ENCODE data around the gene ABCG4. TPM values are rescaled to one million over a fixed set of nuclear protein-coding genes. Genes with fewer than 3 reads are reported as not detected.

The ABCG4 gene
- total and polyA plus RNA-seq, 4 donors: 0.03 to 0.17 (median 0.05) TPM; not detected in 1

DNA sequence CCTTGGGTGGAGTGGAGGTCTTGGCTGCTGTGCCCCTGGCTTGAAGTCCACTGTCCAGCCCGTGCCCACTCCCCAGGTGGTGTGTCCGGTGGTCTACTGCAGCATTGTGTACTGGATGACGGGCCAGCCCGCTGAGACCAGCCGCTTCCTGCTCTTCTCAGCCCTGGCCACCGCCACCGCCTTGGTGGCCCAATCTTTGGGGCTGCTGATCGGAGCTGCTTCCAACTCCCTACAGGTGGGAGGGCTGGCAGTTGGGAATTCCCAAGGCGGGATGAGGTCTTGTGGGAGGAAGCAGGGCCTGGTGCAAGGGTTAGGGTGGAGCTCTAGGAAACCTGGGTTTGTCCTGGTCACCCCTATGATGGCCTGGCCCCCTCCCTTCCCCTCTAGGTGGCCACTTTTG is 11.3 kb downstream of the ABCG4 start (continued):
- TF ChIP-seq JUND (IDR thresholded peaks at IDR 0.05) (no peak), HNF4G (IDR thresholded peaks at IDR 0.05) (no peak), EGR1 (IDR thresholded peaks at IDR 0.05; ENCODE audit: low read depth in 2 of 2) (no peak), RAD21 (IDR thresholded peaks at IDR 0.05) (no peak), TAF1 (conservative IDR thresholded peaks at IDR 0.05) (no peak), RXRA (IDR thresholded peaks at IDR 0.05) (no peak)
- TF ChIP-seq, protein P1, sequence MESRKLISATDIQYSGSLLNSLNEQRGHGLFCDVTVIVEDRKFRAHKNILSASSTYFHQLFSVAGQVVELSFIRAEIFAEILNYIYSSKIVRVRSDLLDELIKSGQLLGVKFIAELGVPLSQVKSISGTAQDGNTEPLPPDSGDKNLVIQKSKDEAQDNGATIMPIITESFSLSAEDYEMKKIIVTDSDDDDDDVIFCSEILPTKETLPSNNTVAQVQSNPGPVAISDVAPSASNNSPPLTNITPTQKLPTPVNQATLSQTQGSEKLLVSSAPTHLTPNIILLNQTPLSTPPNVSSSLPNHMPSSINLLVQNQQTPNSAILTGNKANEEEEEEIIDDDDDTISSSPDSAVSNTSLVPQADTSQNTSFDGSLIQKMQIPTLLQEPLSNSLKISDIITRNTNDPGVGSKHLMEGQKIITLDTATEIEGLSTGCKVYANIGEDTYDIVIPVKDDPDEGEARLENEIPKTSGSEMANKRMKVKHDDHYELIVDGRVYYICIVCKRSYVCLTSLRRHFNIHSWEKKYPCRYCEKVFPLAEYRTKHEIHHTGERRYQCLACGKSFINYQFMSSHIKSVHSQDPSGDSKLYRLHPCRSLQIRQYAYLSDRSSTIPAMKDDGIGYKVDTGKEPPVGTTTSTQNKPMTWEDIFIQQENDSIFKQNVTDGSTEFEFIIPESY (IDR thresholded peaks at IDR 0.05): no peak

DNA sequence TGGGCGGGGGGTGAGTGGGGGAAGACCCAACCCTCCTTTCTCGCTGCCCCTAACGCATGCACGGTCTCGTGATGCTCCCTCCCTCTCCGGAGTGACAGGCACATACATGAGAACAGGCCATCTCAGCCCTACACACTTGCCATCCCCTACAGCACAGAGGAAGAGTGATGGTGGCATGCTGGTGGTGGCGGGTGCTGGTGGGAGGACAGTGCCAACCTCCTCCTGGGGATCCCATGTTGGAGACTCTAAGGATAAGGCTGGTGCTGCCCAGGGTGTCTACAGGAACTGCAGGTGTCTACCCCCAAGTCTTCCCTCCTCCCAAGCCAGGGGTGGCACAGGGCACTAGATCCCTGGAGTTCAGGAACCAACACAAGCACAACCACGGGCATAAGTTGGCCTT is 13.0 kb downstream of the ABCG4 start:
- H3K9me3 ChIP-seq (ENCODE audit: control insufficient read depth in 4 of 4, low read length in 3 of 4): no peaks in the 10 kb centered on the region
- H3K4me1 ChIP-seq (ENCODE audit: control insufficient read depth in 4 of 4, insufficient read depth in 4 of 4, low read length in 3 of 4): no peaks in the 10 kb centered on the region
- no peak overlapping the region for H3K27ac ChIP-seq (ENCODE audit: low read depth in 1 of 2, low read length in 2 of 2)
- H3K9ac ChIP-seq (ENCODE audit: low read depth in 1 of 2, low read length in 2 of 2): no peak overlapping the region
- TF ChIP-seq, protein P2, sequence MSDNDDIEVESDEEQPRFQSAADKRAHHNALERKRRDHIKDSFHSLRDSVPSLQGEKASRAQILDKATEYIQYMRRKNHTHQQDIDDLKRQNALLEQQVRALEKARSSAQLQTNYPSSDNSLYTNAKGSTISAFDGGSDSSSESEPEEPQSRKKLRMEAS (IDR thresholded peaks at IDR 0.05): no peak
- no peak for TF ChIP-seq HNF4A (conservative IDR thresholded peaks at IDR 0.05)
- TF ChIP-seq, protein P3, sequence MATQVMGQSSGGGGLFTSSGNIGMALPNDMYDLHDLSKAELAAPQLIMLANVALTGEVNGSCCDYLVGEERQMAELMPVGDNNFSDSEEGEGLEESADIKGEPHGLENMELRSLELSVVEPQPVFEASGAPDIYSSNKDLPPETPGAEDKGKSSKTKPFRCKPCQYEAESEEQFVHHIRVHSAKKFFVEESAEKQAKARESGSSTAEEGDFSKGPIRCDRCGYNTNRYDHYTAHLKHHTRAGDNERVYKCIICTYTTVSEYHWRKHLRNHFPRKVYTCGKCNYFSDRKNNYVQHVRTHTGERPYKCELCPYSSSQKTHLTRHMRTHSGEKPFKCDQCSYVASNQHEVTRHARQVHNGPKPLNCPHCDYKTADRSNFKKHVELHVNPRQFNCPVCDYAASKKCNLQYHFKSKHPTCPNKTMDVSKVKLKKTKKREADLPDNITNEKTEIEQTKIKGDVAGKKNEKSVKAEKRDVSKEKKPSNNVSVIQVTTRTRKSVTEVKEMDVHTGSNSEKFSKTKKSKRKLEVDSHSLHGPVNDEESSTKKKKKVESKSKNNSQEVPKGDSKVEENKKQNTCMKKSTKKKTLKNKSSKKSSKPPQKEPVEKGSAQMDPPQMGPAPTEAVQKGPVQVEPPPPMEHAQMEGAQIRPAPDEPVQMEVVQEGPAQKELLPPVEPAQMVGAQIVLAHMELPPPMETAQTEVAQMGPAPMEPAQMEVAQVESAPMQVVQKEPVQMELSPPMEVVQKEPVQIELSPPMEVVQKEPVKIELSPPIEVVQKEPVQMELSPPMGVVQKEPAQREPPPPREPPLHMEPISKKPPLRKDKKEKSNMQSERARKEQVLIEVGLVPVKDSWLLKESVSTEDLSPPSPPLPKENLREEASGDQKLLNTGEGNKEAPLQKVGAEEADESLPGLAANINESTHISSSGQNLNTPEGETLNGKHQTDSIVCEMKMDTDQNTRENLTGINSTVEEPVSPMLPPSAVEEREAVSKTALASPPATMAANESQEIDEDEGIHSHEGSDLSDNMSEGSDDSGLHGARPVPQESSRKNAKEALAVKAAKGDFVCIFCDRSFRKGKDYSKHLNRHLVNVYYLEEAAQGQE (IDR thresholded peaks at IDR 0.05): no peak
- TF ChIP-seq, protein P4, sequence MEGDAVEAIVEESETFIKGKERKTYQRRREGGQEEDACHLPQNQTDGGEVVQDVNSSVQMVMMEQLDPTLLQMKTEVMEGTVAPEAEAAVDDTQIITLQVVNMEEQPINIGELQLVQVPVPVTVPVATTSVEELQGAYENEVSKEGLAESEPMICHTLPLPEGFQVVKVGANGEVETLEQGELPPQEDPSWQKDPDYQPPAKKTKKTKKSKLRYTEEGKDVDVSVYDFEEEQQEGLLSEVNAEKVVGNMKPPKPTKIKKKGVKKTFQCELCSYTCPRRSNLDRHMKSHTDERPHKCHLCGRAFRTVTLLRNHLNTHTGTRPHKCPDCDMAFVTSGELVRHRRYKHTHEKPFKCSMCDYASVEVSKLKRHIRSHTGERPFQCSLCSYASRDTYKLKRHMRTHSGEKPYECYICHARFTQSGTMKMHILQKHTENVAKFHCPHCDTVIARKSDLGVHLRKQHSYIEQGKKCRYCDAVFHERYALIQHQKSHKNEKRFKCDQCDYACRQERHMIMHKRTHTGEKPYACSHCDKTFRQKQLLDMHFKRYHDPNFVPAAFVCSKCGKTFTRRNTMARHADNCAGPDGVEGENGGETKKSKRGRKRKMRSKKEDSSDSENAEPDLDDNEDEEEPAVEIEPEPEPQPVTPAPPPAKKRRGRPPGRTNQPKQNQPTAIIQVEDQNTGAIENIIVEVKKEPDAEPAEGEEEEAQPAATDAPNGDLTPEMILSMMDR (IDR thresholded peaks at IDR 0.05; ENCODE audit: low read depth, low read length, missing input control): no peak
- no peak for TF ChIP-seq HNF4G (IDR thresholded peaks at IDR 0.05)
- TF ChIP-seq TAF1 (conservative IDR thresholded peaks at IDR 0.05): no peak
- no peak for TF ChIP-seq SP1 (IDR thresholded peaks at IDR 0.05)
- no peak for TF ChIP-seq RAD21 (IDR thresholded peaks at IDR 0.05)
- TF ChIP-seq, protein P5, sequence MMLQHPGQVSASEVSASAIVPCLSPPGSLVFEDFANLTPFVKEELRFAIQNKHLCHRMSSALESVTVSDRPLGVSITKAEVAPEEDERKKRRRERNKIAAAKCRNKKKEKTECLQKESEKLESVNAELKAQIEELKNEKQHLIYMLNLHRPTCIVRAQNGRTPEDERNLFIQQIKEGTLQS (IDR thresholded peaks at IDR 0.05): no peak
- no peak for TF ChIP-seq RXRA (IDR thresholded peaks at IDR 0.05)
- TF ChIP-seq FOXA1 (IDR thresholded peaks at IDR 0.05): no peak
- TF ChIP-seq GABPA (IDR thresholded peaks at IDR 0.05 in 1 of 2, conservative IDR thresholded peaks at IDR 0.05 in 1 of 2): no peak
- TF ChIP-seq YY1 (IDR thresholded peaks at IDR 0.05): no peak
- TF ChIP-seq, protein P1 (IDR thresholded peaks at IDR 0.05): no peak
- TF ChIP-seq JUND (IDR thresholded peaks at IDR 0.05): no peak
- TF ChIP-seq FOXA2 (IDR thresholded peaks at IDR 0.05): no peak
- no peak for TF ChIP-seq EGR1 (IDR thresholded peaks at IDR 0.05; ENCODE audit: low read depth in 2 of 2)
- TF ChIP-seq NR2F2 (IDR thresholded peaks at IDR 0.05): no peak
- no peaks in the 10 kb centered on the region for H3K27me3 ChIP-seq (ENCODE audit: control insufficient read depth in 4 of 4, insufficient read depth in 4 of 4, low read length in 3 of 4)
- no peak for DNase-seq (ENCODE audit: low spot score)
- H3K36me3 ChIP-seq (ENCODE audit: control insufficient read depth in 4 of 4, insufficient read depth in 3 of 4, low read depth in 1 of 4, low read length in 3 of 4): no peaks in the 10 kb centered on the region
- H3K4me3 ChIP-seq (ENCODE audit: low read depth in 1 of 3, low read length in 3 of 3): no peak overlapping the region
- WGBS: 89% methylated on average over 8 of the region's 8 CpGs
